HepG2 (cell line): ENCODE measurements around the gene CRNKL1. TPM values are rescaled to one million over a fixed set of nuclear protein-coding genes. Genes with fewer than 3 reads are reported as not detected.

ENCODE experiments used
- ASH2L ChIP-seq: fragments of 300-600, 200-600 bp; sonication (generic); IDR thresholded peaks from 2 replicates; pipeline ENCODE4 v1.7.0; 2017; ENCODE audit warnings: low read depth, mild to moderate bottlenecking, moderate library complexity, mixed read lengths, low read length; ENCODE audit not compliant: insufficient read length
- DMAP1 ChIP-seq: IDR thresholded peaks from 2 replicates; pipeline ENCODE4 v1.6.1; 2016
- GATAD2A ChIP-seq: IDR thresholded peaks from 2 replicates; pipeline ENCODE4 v1.6.1; 2016
- HOXD1 ChIP-seq: sonication (generic); formaldehyde crosslinking; IDR thresholded peaks from 2 replicates; pipeline ENCODE4 v1.5.0; 2020; ENCODE audit warnings: missing genetic modification reagents
- MZF1 ChIP-seq: sonication (generic); formaldehyde crosslinking; IDR thresholded peaks from 2 replicates; pipeline ENCODE4 v1.8.1; 2023; ENCODE audit warnings: mild to moderate bottlenecking, missing genetic modification reagents, borderline replicate concordance
- NFKBIZ ChIP-seq: IDR thresholded peaks from 2 replicates; pipeline ENCODE4 v1.6.1; 2018; ENCODE audit warnings: missing genetic modification reagents, missing compliant biosample characterization
- NR3C1 ChIP-seq: sonication (generic); formaldehyde crosslinking; IDR thresholded peaks from 2 replicates; pipeline ENCODE4 v1.4.0; 2020; ENCODE audit warnings: missing genetic modification reagents
- RFX3 ChIP-seq: IDR thresholded peaks from 2 replicates; pipeline ENCODE4 v1.6.1; 2016; ENCODE audit warnings: missing biosample characterization, missing genetic modification reagents
- SUZ12 ChIP-seq: fragments of 150-350 bp; IDR thresholded peaks from 2 replicates; pipeline ENCODE4 v1.6.1; 2014; ENCODE audit warnings: low read depth, low read length
- ZNF451 ChIP-seq: sonication (generic); formaldehyde crosslinking; IDR thresholded peaks from 2 replicates; pipeline ENCODE4 v1.5.0; 2020; ENCODE audit warnings: mild to moderate bottlenecking, missing genetic modification reagents
- ZNF549 ChIP-seq: sonication (generic); formaldehyde crosslinking; IDR thresholded peaks from 2 replicates; pipeline ENCODE4 v1.5.0; 2020; ENCODE audit warnings: missing genetic modification reagents
- polyA plus RNA-seq, 8 experiments: library from polyadenylated mRNA; depleted of rRNA in 3 of 8; stranded (reverse) in 7 of 8; unstranded in 1 of 8; fragments of >200 nt; fragmentation: Illumina TruSeq in 4 of 8; extraction: Trizol in 4 of 8; gene quantifications; 2 replicates each; pipeline versions ENCODE4 v1.2.1 to v1.2.3, GENCODE V29; 2011 to 2016; ENCODE audit warnings: low read depth in 4 of 8, missing spikeins in 1 of 8, mixed read lengths in 1 of 8; ENCODE audit not compliant: insufficient read depth in 1 of 8
- total RNA-seq, 5 experiments: library from RNA; depleted of rRNA; stranded (reverse); fragments of >200 nt; fragmentation: Illumina TruSeq; extraction: Trizol; gene quantifications; 2 replicates each; pipeline ENCODE4 v1.2.3, GENCODE V29; 2016; ENCODE audit warnings: low read depth in 1 of 5
- TF ChIP-seq, protein P1 (sequence below): sonication (generic); formaldehyde crosslinking; IDR thresholded peaks from 2 replicates; pipeline ENCODE4 v1.4.0; 2020; ENCODE audit warnings: low read depth, missing genetic modification reagents
- TF ChIP-seq, protein P2 (sequence below): sonication (generic); formaldehyde crosslinking; IDR thresholded peaks from 2 replicates; pipeline ENCODE4 v1.5.0; 2020; ENCODE audit warnings: mild to moderate bottlenecking, missing genetic modification reagents
- TF ChIP-seq, protein P3 (sequence below): sonication (generic); formaldehyde crosslinking; IDR thresholded peaks from 2 replicates; pipeline ENCODE4 v1.4.0; 2020; ENCODE audit warnings: missing genetic modification reagents
- TF ChIP-seq, protein P4 (sequence below): sonication (generic); formaldehyde crosslinking; IDR thresholded peaks from 2 replicates; pipeline ENCODE4 v1.9.0; 2021; ENCODE audit warnings: mild to moderate bottlenecking, missing genetic modification reagents

Gene CRNKL1
- total and polyA plus RNA-seq, 2 of the 13 experiments (the other 11 are each of a cell fraction or from before 2014, with no cell fraction given), result 12.3 to 64.5 TPM

DNA sequence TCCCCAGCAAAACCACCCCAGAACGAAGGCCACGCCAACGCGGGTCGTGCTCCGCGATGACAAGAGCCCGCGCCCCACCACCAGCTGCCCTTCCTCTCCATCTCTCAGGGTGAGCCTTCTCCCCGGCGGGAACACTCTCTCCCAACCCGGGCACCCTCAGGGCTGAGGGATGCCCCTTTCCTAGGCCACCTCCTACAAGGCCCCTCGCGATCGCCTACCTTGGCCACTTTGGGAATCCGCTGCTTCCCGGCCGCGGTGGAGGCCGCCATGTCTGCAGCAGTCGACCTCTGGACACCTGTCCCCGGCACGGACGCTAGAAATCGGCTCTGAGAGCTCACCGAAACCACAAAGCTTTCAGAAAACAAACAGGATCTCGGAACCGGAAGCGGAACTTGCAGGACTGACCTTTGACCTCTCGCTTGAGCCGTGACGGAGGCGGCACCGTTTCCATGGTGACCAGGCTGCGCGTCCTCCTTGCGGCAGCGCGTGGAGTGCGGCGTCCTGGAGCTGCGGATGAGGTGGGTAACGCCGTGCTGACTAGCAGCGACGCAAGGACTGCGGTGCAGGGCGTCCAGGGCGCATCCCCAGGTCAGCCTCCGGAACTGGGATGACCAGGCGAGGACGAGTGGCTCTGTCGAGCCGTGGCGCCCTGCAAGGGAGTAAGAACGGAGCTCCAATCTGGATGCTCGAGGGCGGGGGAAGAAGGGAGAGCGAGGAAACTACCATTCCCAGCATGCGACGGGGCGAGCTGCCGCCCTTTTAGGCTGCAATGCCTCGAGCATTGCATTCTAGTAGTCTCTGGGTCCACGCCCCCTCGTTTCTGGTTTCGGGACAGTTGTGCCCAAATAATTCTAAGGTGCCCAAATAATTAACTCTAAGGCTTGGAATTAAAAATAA lies at the start of gene CRNKL1, which contains the start of gene CFAP61 (continued):
- TF ChIP-seq, protein P1, sequence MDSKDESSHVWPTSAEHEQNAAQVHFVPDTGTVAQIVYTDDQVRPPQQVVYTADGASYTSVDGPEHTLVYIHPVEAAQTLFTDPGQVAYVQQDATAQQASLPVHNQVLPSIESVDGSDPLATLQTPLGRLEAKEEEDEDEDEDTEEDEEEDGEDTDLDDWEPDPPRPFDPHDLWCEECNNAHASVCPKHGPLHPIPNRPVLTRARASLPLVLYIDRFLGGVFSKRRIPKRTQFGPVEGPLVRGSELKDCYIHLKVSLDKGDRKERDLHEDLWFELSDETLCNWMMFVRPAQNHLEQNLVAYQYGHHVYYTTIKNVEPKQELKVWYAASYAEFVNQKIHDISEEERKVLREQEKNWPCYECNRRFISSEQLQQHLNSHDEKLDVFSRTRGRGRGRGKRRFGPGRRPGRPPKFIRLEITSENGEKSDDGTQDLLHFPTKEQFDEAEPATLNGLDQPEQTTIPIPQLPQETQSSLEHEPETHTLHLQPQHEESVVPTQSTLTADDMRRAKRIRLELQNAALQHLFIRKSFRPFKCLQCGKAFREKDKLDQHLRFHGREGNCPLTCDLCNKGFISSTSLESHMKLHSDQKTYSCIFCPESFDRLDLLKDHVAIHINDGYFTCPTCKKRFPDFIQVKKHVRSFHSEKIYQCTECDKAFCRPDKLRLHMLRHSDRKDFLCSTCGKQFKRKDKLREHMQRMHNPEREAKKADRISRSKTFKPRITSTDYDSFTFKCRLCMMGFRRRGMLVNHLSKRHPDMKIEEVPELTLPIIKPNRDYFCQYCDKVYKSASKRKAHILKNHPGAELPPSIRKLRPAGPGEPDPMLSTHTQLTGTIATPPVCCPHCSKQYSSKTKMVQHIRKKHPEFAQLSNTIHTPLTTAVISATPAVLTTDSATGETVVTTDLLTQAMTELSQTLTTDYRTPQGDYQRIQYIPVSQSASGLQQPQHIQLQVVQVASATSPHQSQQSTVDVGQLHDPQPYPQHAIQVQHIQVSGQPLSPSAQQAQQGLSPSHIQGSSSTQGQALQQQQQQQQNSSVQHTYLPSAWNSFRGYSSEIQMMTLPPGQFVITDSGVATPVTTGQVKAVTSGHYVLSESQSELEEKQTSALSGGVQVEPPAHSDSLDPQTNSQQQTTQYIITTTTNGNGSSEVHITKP (CRISPR knock-in tag), result no peak; the same call in none of the 2 replicates
- TF ChIP-seq RFX3 (CRISPR knock-in tag), result peak; percentile 99
- TF ChIP-seq, protein P2, sequence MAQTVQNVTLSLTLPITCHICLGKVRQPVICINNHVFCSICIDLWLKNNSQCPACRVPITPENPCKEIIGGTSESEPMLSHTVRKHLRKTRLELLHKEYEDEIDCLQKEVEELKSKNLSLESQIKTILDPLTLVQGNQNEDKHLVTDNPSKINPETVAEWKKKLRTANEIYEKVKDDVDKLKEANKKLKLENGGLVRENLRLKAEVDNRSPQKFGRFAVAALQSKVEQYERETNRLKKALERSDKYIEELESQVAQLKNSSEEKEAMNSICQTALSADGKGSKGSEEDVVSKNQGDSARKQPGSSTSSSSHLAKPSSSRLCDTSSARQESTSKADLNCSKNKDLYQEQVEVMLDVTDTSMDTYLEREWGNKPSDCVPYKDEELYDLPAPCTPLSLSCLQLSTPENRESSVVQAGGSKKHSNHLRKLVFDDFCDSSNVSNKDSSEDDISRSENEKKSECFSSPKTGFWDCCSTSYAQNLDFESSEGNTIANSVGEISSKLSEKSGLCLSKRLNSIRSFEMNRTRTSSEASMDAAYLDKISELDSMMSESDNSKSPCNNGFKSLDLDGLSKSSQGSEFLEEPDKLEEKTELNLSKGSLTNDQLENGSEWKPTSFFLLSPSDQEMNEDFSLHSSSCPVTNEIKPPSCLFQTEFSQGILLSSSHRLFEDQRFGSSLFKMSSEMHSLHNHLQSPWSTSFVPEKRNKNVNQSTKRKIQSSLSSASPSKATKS (CRISPR knock-in tag), result no peak
- peak; percentile 63 for TF ChIP-seq GATAD2A (CRISPR knock-in tag)
- TF ChIP-seq, protein P3, sequence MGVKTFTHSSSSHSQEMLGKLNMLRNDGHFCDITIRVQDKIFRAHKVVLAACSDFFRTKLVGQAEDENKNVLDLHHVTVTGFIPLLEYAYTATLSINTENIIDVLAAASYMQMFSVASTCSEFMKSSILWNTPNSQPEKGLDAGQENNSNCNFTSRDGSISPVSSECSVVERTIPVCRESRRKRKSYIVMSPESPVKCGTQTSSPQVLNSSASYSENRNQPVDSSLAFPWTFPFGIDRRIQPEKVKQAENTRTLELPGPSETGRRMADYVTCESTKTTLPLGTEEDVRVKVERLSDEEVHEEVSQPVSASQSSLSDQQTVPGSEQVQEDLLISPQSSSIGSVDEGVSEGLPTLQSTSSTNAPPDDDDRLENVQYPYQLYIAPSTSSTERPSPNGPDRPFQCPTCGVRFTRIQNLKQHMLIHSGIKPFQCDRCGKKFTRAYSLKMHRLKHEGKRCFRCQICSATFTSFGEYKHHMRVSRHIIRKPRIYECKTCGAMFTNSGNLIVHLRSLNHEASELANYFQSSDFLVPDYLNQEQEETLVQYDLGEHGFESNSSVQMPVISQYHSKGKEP, result no peak
- TF ChIP-seq, protein P4, sequence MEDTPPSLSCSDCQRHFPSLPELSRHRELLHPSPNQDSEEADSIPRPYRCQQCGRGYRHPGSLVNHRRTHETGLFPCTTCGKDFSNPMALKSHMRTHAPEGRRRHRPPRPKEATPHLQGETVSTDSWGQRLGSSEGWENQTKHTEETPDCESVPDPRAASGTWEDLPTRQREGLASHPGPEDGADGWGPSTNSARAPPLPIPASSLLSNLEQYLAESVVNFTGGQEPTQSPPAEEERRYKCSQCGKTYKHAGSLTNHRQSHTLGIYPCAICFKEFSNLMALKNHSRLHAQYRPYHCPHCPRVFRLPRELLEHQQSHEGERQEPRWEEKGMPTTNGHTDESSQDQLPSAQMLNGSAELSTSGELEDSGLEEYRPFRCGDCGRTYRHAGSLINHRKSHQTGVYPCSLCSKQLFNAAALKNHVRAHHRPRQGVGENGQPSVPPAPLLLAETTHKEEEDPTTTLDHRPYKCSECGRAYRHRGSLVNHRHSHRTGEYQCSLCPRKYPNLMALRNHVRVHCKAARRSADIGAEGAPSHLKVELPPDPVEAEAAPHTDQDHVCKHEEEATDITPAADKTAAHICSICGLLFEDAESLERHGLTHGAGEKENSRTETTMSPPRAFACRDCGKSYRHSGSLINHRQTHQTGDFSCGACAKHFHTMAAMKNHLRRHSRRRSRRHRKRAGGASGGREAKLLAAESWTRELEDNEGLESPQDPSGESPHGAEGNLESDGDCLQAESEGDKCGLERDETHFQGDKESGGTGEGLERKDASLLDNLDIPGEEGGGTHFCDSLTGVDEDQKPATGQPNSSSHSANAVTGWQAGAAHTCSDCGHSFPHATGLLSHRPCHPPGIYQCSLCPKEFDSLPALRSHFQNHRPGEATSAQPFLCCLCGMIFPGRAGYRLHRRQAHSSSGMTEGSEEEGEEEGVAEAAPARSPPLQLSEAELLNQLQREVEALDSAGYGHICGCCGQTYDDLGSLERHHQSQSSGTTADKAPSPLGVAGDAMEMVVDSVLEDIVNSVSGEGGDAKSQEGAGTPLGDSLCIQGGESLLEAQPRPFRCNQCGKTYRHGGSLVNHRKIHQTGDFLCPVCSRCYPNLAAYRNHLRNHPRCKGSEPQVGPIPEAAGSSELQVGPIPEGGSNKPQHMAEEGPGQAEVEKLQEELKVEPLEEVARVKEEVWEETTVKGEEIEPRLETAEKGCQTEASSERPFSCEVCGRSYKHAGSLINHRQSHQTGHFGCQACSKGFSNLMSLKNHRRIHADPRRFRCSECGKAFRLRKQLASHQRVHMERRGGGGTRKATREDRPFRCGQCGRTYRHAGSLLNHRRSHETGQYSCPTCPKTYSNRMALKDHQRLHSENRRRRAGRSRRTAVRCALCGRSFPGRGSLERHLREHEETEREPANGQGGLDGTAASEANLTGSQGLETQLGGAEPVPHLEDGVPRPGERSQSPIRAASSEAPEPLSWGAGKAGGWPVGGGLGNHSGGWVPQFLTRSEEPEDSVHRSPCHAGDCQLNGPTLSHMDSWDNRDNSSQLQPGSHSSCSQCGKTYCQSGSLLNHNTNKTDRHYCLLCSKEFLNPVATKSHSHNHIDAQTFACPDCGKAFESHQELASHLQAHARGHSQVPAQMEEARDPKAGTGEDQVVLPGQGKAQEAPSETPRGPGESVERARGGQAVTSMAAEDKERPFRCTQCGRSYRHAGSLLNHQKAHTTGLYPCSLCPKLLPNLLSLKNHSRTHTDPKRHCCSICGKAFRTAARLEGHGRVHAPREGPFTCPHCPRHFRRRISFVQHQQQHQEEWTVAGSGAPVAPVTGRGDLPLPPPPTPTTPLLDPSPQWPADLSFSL (CRISPR knock-in tag), result no peak; the same call in 1 of the 2 replicates
- TF ChIP-seq SUZ12, result peak; percentile 72
- TF ChIP-seq NR3C1, result 0 out of 2 replicates have a peak, but pooled peaks have one; percentile 78
- TF ChIP-seq DMAP1 (CRISPR knock-in tag), result peak; percentile 97
- TF ChIP-seq ZNF451, result peak; percentile 94
- TF ChIP-seq ZNF549 (CRISPR knock-in tag), result peak; percentile 56; the same call in 1 of the 2 replicates
- peak; percentile 88 for TF ChIP-seq HOXD1 (CRISPR knock-in tag)
- peak; percentile 99 for TF ChIP-seq ASH2L
- peak; percentile 46; the same call in 1 of the 2 replicates for TF ChIP-seq NFKBIZ (CRISPR knock-in tag)
- no peak for TF ChIP-seq MZF1 (CRISPR knock-in tag)
